ENCODE data around the gene GLDC.

- TF ChIP-seq CTCF (IDR thresholded peaks at IDR 0.05) (no peak), ZFX (IDR thresholded peaks at IDR 0.05; ENCODE audit: borderline replicate concordance) (no peak)
Observed at GRCh38 chr9:6552033-6552432, 93.5 kb downstream of the GLDC start.

Data from 22Rv1 (cell line).